HCT116 (cell line): ENCODE data around the gene WNT9B. TPM values are rescaled to one million over a fixed set of nuclear protein-coding genes. Genes with fewer than 3 reads are reported as not detected.

Source experiments
- ATAC-seq: fragments of 200-7000 bp; cut with Tn5 transposase; 2 replicates; pipeline ENCODE4 v1.9.1; 2020; ENCODE audit warnings: mild to moderate bottlenecking, moderate library complexity
- BruUV-seq: library from RNA; stranded (reverse); fragments of 400-500 nt; replicated peaks from 2 replicates; lab custom pipeline; 2021; lab: Mats Ljungman, UMichigan
- CTCF ChIA-PET: fragments of 300-600 bp; sonication (Branson Sonifier 250); formaldehyde crosslinking; loops from one replicate; lab custom pipeline; 2021; ENCODE audit warnings: antibody characterized with exemption; lab: Charles Lee
- POLR2A ChIA-PET: fragments of 300-600, 350-600 bp; sonication (Branson Sonifier 250); formaldehyde crosslinking; loops from one replicate; lab custom pipeline; 2021; ENCODE audit warnings: antibody characterized with exemption; lab: Charles Lee
- RAD21 ChIA-PET, 2 experiments: fragments of 300-600 bp; sonication (Branson Sonifier 250); formaldehyde crosslinking; loops; one replicate each; lab custom pipeline; 2023; ENCODE audit warnings: low total read pairs in 2 of 2; ENCODE audit not compliant: uncharacterized antibody in 2 of 2, unreplicated experiment in 2 of 2, low non-redundant PET in 1 of 2; lab: Charles Lee
- DNase-seq: peaks from one replicate; pipeline ENCODE4 v3.0.0-alpha.2; 2010; ENCODE audit warnings: low read depth, low spot score
- H2AFZ ChIP-seq: fragments of 200-600 bp; shearing (Covaris generic), sonication (generic); 2 replicates; pipeline ENCODE4 v1.6.1; 2017; ENCODE audit warnings: low read depth, mixed run types, mixed read lengths, antibody characterized with exemption, low read length; ENCODE audit not compliant: poor library complexity, severe bottlenecking
- H3K27ac ChIP-seq: 2 replicates; pipeline ENCODE4 v1.5.1; 2012; ENCODE audit warnings: low read depth, low read length
- H3K27me3 ChIP-seq: fragments of 200-600 bp; sonication (generic); 2 replicates; pipeline ENCODE4 v1.6.1; 2016; ENCODE audit warnings: mixed run types, low read length, mixed read lengths; ENCODE audit not compliant: insufficient read depth
- H3K36me3 ChIP-seq, 2 experiments: fragments of 200-500 bp in 1 of 2; fragments of 200-600 bp in 1 of 2; sonication (Bioruptor generic) in 1 of 2; sonication (generic) in 1 of 2; 2 replicates each; pipeline versions ENCODE4 v1.5.1 to v1.6.1; 2014 to 2016; ENCODE audit warnings: low read length in 2 of 2, inconsistent platforms in 1 of 2, mixed read lengths in 1 of 2, mixed run types in 1 of 2; ENCODE audit not compliant: insufficient read depth in 2 of 2, control insufficient read depth in 1 of 2
- H3K4me1 ChIP-seq, 2 experiments: fragments of 200-600 bp in 1 of 2; sonication (generic) in 1 of 2; 2 replicates each; pipeline versions ENCODE4 v1.5.1 to v1.6.1; 2012 to 2017; ENCODE audit warnings: low read length in 2 of 2, inconsistent platforms in 1 of 2, mild to moderate bottlenecking in 1 of 2, mixed read lengths in 1 of 2, mixed run types in 1 of 2, moderate library complexity in 1 of 2; ENCODE audit not compliant: insufficient read depth in 2 of 2, control insufficient read depth in 1 of 2
- H3K4me2 ChIP-seq: fragments of 200-600 bp; sonication (generic); 2 replicates; pipeline ENCODE4 v1.6.1; 2017; ENCODE audit warnings: mixed run types, low read length, mixed read lengths
- H3K4me3 ChIP-seq, 2 experiments: fragments of 200-600 bp in 1 of 2; sonication (generic) in 1 of 2; replicated peaks in 1 of 2; 2 replicates each; pipeline ENCODE4 v1.5.1; 2011 to 2016; ENCODE audit warnings: low read length in 2 of 2, control low read depth in 1 of 2, low read depth in 1 of 2, mild to moderate bottlenecking in 1 of 2, mixed read lengths in 1 of 2, mixed run types in 1 of 2
- H3K79me2 ChIP-seq: fragments of 200-600 bp; sonication (generic); 2 replicates; pipeline ENCODE4 v1.6.1; 2017; ENCODE audit warnings: mild to moderate bottlenecking, mixed run types, low read length, moderate library complexity, mixed read lengths; ENCODE audit not compliant: insufficient read depth
- H3K9ac ChIP-seq: fragments of 200-600 bp; sonication (generic); 2 replicates; pipeline ENCODE4 v1.6.1; 2016; ENCODE audit warnings: low read length, mixed read lengths
- H3K9me2 ChIP-seq: fragments of 200-600 bp; sonication (generic), shearing (Covaris generic); 2 replicates; pipeline ENCODE4 v1.6.1; 2017; ENCODE audit warnings: mixed run types, mild to moderate bottlenecking, moderate library complexity; ENCODE audit not compliant: insufficient read depth
- H3K9me3 ChIP-seq, 2 experiments: fragments of 200-500 bp in 1 of 2; fragments of 200-600 bp in 1 of 2; sonication (Bioruptor generic) in 1 of 2; sonication (generic) in 1 of 2; 2 replicates each; pipeline ENCODE4 v1.6.1; 2014 to 2017; ENCODE audit warnings: low read length in 2 of 2, mixed read lengths in 2 of 2, inconsistent platforms in 1 of 2, low read depth in 1 of 2, mild to moderate bottlenecking in 1 of 2, mixed run types in 1 of 2, moderate library complexity in 1 of 2; ENCODE audit not compliant: control insufficient read depth in 1 of 2, insufficient read depth in 1 of 2
- H4K20me1 ChIP-seq: fragments of 200-600 bp; sonication (generic), shearing (Covaris generic); 2 replicates; pipeline ENCODE4 v1.6.1; 2017; ENCODE audit warnings: mixed run types, mild to moderate bottlenecking, moderate library complexity; ENCODE audit not compliant: insufficient read depth
- ATF3 ChIP-seq: IDR thresholded peaks from 2 replicates; pipeline ENCODE4 v1.6.1; 2012
- CEBPB ChIP-seq: IDR thresholded peaks from 2 replicates; pipeline ENCODE4 v1.6.1; 2012; ENCODE audit warnings: low read depth
- ELF1 ChIP-seq: IDR thresholded peaks from 2 replicates; pipeline ENCODE4 v1.6.1; 2012; ENCODE audit warnings: low read depth, borderline replicate concordance
- FOSL1 ChIP-seq: IDR thresholded peaks from 2 replicates; pipeline ENCODE4 v1.6.1; 2012; ENCODE audit warnings: low read depth
- JUND ChIP-seq: IDR thresholded peaks from 2 replicates; pipeline ENCODE4 v1.6.1; 2012
- POLR2A ChIP-seq: IDR thresholded peaks from 2 replicates; pipeline ENCODE4 v1.7.0; 2011; ENCODE audit warnings: borderline replicate concordance; ENCODE audit not compliant: insufficient read depth, insufficient read length; ENCODE audit errors: extremely low read depth
- POLR2AphosphoS5 ChIP-seq: IDR thresholded peaks from 2 replicates; pipeline ENCODE4 v1.6.1; 2011; ENCODE audit warnings: mild to moderate bottlenecking, low read depth, low read length, moderate library complexity
- RAD21 ChIP-seq: IDR thresholded peaks from 2 replicates; pipeline ENCODE4 v1.6.1; 2012; ENCODE audit warnings: low read depth, mild to moderate bottlenecking
- REST ChIP-seq: IDR thresholded peaks from 2 replicates; pipeline ENCODE4 v1.6.1; 2012; ENCODE audit warnings: low read depth
- SIN3A ChIP-seq: IDR thresholded peaks from 2 replicates; pipeline ENCODE4 v1.6.1; 2012; ENCODE audit warnings: low read depth
- SP1 ChIP-seq: IDR thresholded peaks from 2 replicates; pipeline ENCODE4 v1.6.1; 2012; ENCODE audit warnings: low read depth
- TCF7L2 ChIP-seq: IDR thresholded peaks from 2 replicates; pipeline ENCODE4 v1.7.0; 2011; ENCODE audit warnings: borderline replicate concordance, inconsistent platforms; ENCODE audit not compliant: insufficient read depth, insufficient read length; ENCODE audit errors: extremely low read depth
- YY1 ChIP-seq: IDR thresholded peaks from 2 replicates; pipeline ENCODE4 v1.6.1; 2011; ENCODE audit warnings: low read length, low read depth, moderate library complexity, mild to moderate bottlenecking; ENCODE audit not compliant: insufficient replicate concordance; ENCODE audit errors: extremely low read depth
- ZBTB33 ChIP-seq: IDR thresholded peaks from 2 replicates; pipeline ENCODE4 v1.6.1; 2011; ENCODE audit warnings: mild to moderate bottlenecking, low read length, moderate library complexity; ENCODE audit not compliant: insufficient replicate concordance; ENCODE audit errors: extremely low read depth
- ZFX ChIP-seq: fragments of 450-650 bp; IDR thresholded peaks from 2 replicates; pipeline ENCODE4 v1.6.1; 2017
- ZNF274 ChIP-seq: fragments of 200-500 bp; sonication (Bioruptor generic); IDR thresholded peaks from 2 replicates; pipeline ENCODE4 v1.6.1; 2014; ENCODE audit warnings: mild to moderate bottlenecking, low read depth, low read length, inconsistent platforms
- intact Hi-C: fragments of 100-400 bp; cut with micrococcal nuclease; formaldehyde crosslinking; loops from 2 replicates; pipeline ENCODE4 v1.10.0; 2022
- total RNA-seq: library from RNA; stranded (reverse); gene quantifications from one replicate; pipeline ENCODE4 v1.2.1, GENCODE V29; 2021; ENCODE audit not compliant: unreplicated experiment
- TF ChIP-seq, protein P1 (sequence below): IDR thresholded peaks from 2 replicates; pipeline ENCODE4 v1.6.1; 2012
- TF ChIP-seq, protein P2 (sequence below), 3 experiments: fragments of 200-600 bp in 1 of 3; sonication (generic) in 1 of 3; IDR thresholded peaks in 2 of 3; conservative IDR thresholded peaks in 1 of 3; 2 replicates each; pipeline ENCODE4 v1.5.1; 2012 to 2017; ENCODE audit warnings: low read depth in 2 of 3, low read length in 2 of 3, antibody characterized with exemption in 1 of 3, borderline replicate concordance in 1 of 3, control low read depth in 1 of 3, mild to moderate bottlenecking in 1 of 3, mixed read lengths in 1 of 3, mixed run types in 1 of 3, moderate library complexity in 1 of 3; ENCODE audit not compliant: insufficient read depth in 1 of 3

Gene WNT9B
- total RNA-seq, 1 experiment from 2014 or later = not detected

- Histone ChIP-seq H3K27me3 (no peaks in the 10 kb centered on the region), H3K9ac (no peak overlapping the region), H2AFZ (no peak overlapping the region), H3K4me2 (no peak overlapping the region), H3K79me2 (no peaks in the 10 kb centered on the region), H3K4me1 (peaks cover 4 to 13% of the 10 kb centered on the region in 2 experiments; a peak in 3 of 4 replicates), H3K9me2 (no peaks in the 10 kb centered on the region), H3K27ac (no peak overlapping the region), H3K9me3 (no peaks in the 10 kb centered on the region), H3K36me3 (no peaks in the 10 kb centered on the region), H4K20me1 (no peaks in the 10 kb centered on the region), H3K4me3 (no peak overlapping the region)
- no TSS peak for BruUV-seq
- ChIA-PET POLR2A (no interaction called here), CTCF (no interaction called here), RAD21 (no interaction called here)
- DNase-seq (no peak), ATAC-seq (no peak)
- TF ChIP-seq POLR2AphosphoS5 (no peak), ZFX (no peak), ELF1 (no peak), REST (no peak), ZNF274 (no peak), SIN3A (no peak), CEBPB (no peak), SP1 (no peak), FOSL1 (no peak), ZBTB33 (no peak), ATF3 (no peak), RAD21 (no peak), TCF7L2 (no peak), JUND (no peak), YY1 (no peak), POLR2A (no peak)
- TF ChIP-seq, protein P1, sequence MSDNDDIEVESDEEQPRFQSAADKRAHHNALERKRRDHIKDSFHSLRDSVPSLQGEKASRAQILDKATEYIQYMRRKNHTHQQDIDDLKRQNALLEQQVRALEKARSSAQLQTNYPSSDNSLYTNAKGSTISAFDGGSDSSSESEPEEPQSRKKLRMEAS = no peak
- TF ChIP-seq, protein P2, sequence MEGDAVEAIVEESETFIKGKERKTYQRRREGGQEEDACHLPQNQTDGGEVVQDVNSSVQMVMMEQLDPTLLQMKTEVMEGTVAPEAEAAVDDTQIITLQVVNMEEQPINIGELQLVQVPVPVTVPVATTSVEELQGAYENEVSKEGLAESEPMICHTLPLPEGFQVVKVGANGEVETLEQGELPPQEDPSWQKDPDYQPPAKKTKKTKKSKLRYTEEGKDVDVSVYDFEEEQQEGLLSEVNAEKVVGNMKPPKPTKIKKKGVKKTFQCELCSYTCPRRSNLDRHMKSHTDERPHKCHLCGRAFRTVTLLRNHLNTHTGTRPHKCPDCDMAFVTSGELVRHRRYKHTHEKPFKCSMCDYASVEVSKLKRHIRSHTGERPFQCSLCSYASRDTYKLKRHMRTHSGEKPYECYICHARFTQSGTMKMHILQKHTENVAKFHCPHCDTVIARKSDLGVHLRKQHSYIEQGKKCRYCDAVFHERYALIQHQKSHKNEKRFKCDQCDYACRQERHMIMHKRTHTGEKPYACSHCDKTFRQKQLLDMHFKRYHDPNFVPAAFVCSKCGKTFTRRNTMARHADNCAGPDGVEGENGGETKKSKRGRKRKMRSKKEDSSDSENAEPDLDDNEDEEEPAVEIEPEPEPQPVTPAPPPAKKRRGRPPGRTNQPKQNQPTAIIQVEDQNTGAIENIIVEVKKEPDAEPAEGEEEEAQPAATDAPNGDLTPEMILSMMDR (IDR thresholded peaks at IDR 0.05 in 2 of 3, conservative IDR thresholded peaks at IDR 0.05 in 1 of 3; ENCODE audit: borderline replicate concordance in 1 of 3, insufficient read depth in 1 of 3, low read depth in 2 of 3, low read length in 2 of 3) = no peak
- intact Hi-C loops = no loop called here
Measured at GRCh38 chr17:46823657-46824056, 27.7 kb upstream of the WNT9B start.
